HUES6 (cell line): ENCODE results near the gene NEK8.
A peak's percentile ranks its signal among the peaks of the same experiment; 100 is the strongest.

Experiments used
- H3K27ac ChIP-seq: 2 replicates; pipeline ENCODE4 v1.7.0; 2013; ENCODE audit warnings: low read depth, mild to moderate bottlenecking, low read length, inconsistent platforms
- H3K27me3 ChIP-seq: 2 replicates; pipeline ENCODE4 v1.6.1; 2013; ENCODE audit warnings: low read length; ENCODE audit not compliant: control insufficient read depth, insufficient read depth
- H3K36me3 ChIP-seq: 2 replicates; pipeline ENCODE4 v1.6.1; 2013; ENCODE audit warnings: low read length; ENCODE audit not compliant: control insufficient read depth, insufficient read depth
- H3K4me1 ChIP-seq: 2 replicates; pipeline ENCODE4 v1.6.1; 2013; ENCODE audit warnings: low read length; ENCODE audit not compliant: control insufficient read depth, insufficient read depth
- H3K4me3 ChIP-seq: 2 replicates; pipeline ENCODE4 v1.5.1; 2013; ENCODE audit warnings: low read depth, low read length
- H3K9ac ChIP-seq: one replicate; pipeline ENCODE4 v1.6.1; 2013; ENCODE audit warnings: mild to moderate bottlenecking, low read length
- H3K9me3 ChIP-seq: 2 replicates; pipeline ENCODE4 v1.6.1; 2013; ENCODE audit warnings: low read depth, low read length; ENCODE audit not compliant: control insufficient read depth, insufficient read depth

Gene NEK8

GRCh38 chr17:28743243-28744103 is 14.9 kb downstream of the NEK8 start, which contains the start of gene TRAF4:
Gene TRAF4, plus strand, starts transcription at chr17:28744011. Its CDS starts 102 bp downstream, at chr17:28744113.
- Histone ChIP-seq H3K27me3 (no peaks in the 10 kb centered on the region), H3K9ac (peak within 1 kb of the TSS; percentile 99), H3K4me3 (peak within 1 kb of the TSS; percentile 71), H3K36me3 (peaks cover 56% of the 10 kb centered on the region), H3K4me1 (peaks cover 33% of the 10 kb centered on the region), H3K9me3 (no peaks in the 10 kb centered on the region), H3K27ac (peak within 1 kb of the TSS; percentile 94)

GRCh38 chr17:28744104-28744971 is 15.8 kb downstream of the NEK8 start:
- Histone ChIP-seq H3K9ac (peak overlapping the region; percentile 99), H3K27me3 (no peaks in the 10 kb centered on the region), H3K4me1 (peaks cover 33% of the 10 kb centered on the region), H3K4me3 (peak overlapping the region; percentile 71), H3K9me3 (no peaks in the 10 kb centered on the region), H3K36me3 (peaks cover 56% of the 10 kb centered on the region), H3K27ac (peak overlapping the region; percentile 86)

GRCh38 chr17:28744972-28745785 is 16.6 kb downstream of the NEK8 start:
- no peaks in the 10 kb centered on the region for H3K27me3 ChIP-seq
- H3K4me3 ChIP-seq, result peak overlapping the region; percentile 71
- peak overlapping the region; percentile 98 for H3K9ac ChIP-seq
- H3K27ac ChIP-seq, result peak overlapping the region; percentile 86
- H3K36me3 ChIP-seq, result peaks cover 62% of the 10 kb centered on the region
- H3K4me1 ChIP-seq, result peaks cover 33% of the 10 kb centered on the region
- no peaks in the 10 kb centered on the region for H3K9me3 ChIP-seq

GRCh38 chr17:28745786-28746411 is 17.3 kb downstream of the NEK8 start:
- Histone ChIP-seq H3K9me3 (no peaks in the 10 kb centered on the region), H3K27ac (peak overlapping the region; percentile 86), H3K9ac (peak overlapping the region; percentile 98), H3K27me3 (no peaks in the 10 kb centered on the region), H3K4me3 (peak overlapping the region; percentile 71), H3K4me1 (peaks cover 37% of the 10 kb centered on the region), H3K36me3 (peaks cover 65% of the 10 kb centered on the region)

- Histone ChIP-seq H3K4me3 (peak overlapping the region; percentile 71), H3K9ac (peak overlapping the region; percentile 98), H3K36me3 (peaks cover 69% of the 10 kb centered on the region)
These were observed 18.0 kb downstream of the NEK8 start for GRCh38 chr17:28746611-28747050.

GRCh38 chr17:28747051-28747691 is 18.6 kb downstream of the NEK8 start:
- H3K9ac ChIP-seq, result peak overlapping the region; percentile 98
- no peaks in the 10 kb centered on the region for H3K27me3 ChIP-seq
- H3K4me1 ChIP-seq, result peaks cover 33% of the 10 kb centered on the region
- H3K36me3 ChIP-seq, result peaks cover 69% of the 10 kb centered on the region
- peak overlapping the region; percentile 86 for H3K27ac ChIP-seq
- H3K4me3 ChIP-seq, result peak overlapping the region; percentile 71
- H3K9me3 ChIP-seq, result no peaks in the 10 kb centered on the region

More at GRCh38 chr17:28746611-28747050, 18.0 kb downstream of the NEK8 start:
- Histone ChIP-seq H3K9me3 (no peaks in the 10 kb centered on the region), H3K27me3 (no peaks in the 10 kb centered on the region), H3K4me1 (peaks cover 37% of the 10 kb centered on the region), H3K27ac (peak overlapping the region; percentile 86)

- Histone ChIP-seq H3K27ac (no peak overlapping the region), H3K4me3 (no peak overlapping the region), H3K36me3 (peaks cover 73% of the 10 kb centered on the region), H3K9ac (no peak overlapping the region), H3K4me1 (peaks cover 27% of the 10 kb centered on the region), H3K27me3 (no peaks in the 10 kb centered on the region), H3K9me3 (no peaks in the 10 kb centered on the region)
These were observed 19.5 kb downstream of the NEK8 start for GRCh38 chr17:28747801-28748750.

GRCh38 chr17:28748852-28749515 is 20.4 kb downstream of the NEK8 start:
- Histone ChIP-seq H3K9ac (no peak overlapping the region), H3K9me3 (no peaks in the 10 kb centered on the region), H3K4me3 (no peak overlapping the region), H3K27me3 (no peaks in the 10 kb centered on the region), H3K36me3 (peaks cover 73% of the 10 kb centered on the region), H3K4me1 (peaks cover 27% of the 10 kb centered on the region), H3K27ac (no peak overlapping the region)
